Measurements from ENCODE around the gene KLF13.

The KLF13 gene

DNA sequence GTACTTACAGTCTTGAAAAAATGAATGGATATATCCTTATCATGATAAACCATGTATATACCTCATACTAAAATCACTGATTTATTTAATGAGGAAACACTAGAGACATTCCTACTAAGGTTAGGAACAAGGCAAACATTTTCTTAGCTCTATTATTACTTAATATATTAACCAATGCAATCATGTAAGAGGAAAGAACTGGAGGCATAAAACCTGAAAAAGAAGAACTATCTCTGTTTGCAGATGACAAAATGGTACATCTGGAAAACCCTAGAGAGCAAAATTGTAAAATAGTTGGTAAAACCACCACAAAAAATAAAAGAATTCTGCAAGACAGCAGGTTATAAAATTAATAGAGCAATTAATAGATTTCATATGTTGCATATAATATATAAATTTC, 81.2 kb downstream of the KLF13 start:
- DNase-seq: no peak

GRCh38 chr15:31408724-31409123, 82.1 kb downstream of the KLF13 start:
- DNase-seq: no peak

DNA sequence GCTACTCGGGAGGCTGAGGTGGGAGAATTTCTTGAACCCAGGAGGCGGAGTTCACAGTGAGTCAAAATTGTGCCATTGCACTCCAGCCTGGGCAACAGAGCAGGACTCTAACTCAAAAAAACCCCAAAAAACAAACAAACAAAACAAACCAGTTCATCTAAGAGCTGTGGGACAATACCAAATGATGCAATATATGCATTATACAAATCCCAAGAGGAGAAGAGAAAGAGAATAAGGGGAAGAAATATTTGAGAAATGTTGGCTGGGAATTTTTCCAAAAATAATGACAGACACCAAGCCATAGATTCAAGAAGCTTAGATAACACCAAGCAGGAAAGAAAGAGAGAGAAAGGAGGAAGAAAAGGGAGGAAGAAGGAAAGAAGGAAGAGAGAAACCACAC, 82.5 kb downstream of the KLF13 start:
- no peak for DNase-seq

DNA sequence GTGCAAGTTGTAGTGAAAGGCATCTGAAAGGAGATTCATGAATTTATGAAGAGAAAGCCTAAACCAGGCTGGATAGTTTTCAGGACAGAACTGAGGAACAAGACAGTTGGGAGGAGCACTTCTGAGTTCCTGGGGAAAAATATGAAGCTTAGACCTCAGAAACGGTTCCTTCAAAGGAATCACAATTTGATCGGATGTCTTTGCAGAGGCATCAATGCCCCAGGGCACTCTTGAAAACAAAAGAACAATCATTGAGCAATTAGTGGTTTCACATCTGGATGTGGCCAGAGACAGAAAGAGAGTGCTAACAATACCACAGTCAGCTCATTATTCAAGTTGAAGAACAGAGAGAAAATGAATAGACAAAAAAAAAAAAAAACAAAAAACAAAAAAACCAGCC, 86.2 kb downstream of the KLF13 start:
- DNase-seq: no peak

GRCh38 chr15:31415201-31415600, 88.6 kb downstream of the KLF13 start:
- DNase-seq: no peak

GRCh38 chr15:31419820-31420219, 93.2 kb downstream of the KLF13 start:
- DNase-seq: no peak

- DNase-seq: no peak
Measured at GRCh38 chr15:31427411-31427810, 100.8 kb downstream of the KLF13 start.

Data from NCI-H1694 treated with DMSO at 0.1 percent for 48 hours (cell line).